ENCODE measurements around the gene IMMP2L. TPM values are rescaled to one million over a fixed set of nuclear protein-coding genes. Genes with fewer than 3 reads are reported as not detected.

Gene IMMP2L
- total RNA-seq, 4 donors from 2014 or later, result 23.8 to 30.0 (median 27.7) TPM

GRCh38 chr7:110786328-110786965 is 775.8 kb downstream of the IMMP2L start:
- Histone ChIP-seq H3K27me3 (no peaks in the 10 kb centered on the region), H3K4me1 (no peaks in the 10 kb centered on the region), H3K27ac (no peak overlapping the region), H3K4me3 (replicated peaks in 1 of 3) (no peak overlapping the region), H3K36me3 (no peaks in the 10 kb centered on the region), H3K9me3 (no peaks in the 10 kb centered on the region)
- TF ChIP-seq, protein P1, sequence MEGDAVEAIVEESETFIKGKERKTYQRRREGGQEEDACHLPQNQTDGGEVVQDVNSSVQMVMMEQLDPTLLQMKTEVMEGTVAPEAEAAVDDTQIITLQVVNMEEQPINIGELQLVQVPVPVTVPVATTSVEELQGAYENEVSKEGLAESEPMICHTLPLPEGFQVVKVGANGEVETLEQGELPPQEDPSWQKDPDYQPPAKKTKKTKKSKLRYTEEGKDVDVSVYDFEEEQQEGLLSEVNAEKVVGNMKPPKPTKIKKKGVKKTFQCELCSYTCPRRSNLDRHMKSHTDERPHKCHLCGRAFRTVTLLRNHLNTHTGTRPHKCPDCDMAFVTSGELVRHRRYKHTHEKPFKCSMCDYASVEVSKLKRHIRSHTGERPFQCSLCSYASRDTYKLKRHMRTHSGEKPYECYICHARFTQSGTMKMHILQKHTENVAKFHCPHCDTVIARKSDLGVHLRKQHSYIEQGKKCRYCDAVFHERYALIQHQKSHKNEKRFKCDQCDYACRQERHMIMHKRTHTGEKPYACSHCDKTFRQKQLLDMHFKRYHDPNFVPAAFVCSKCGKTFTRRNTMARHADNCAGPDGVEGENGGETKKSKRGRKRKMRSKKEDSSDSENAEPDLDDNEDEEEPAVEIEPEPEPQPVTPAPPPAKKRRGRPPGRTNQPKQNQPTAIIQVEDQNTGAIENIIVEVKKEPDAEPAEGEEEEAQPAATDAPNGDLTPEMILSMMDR (IDR thresholded peaks at IDR 0.05), result no peak
- intact Hi-C loops (cut with DNase I), result no loop called here
- DNase-seq, result no peak
- WGBS, 2 donors, result 81 to 86% methylated on average over 3 of the region's 3 CpGs

DNA sequence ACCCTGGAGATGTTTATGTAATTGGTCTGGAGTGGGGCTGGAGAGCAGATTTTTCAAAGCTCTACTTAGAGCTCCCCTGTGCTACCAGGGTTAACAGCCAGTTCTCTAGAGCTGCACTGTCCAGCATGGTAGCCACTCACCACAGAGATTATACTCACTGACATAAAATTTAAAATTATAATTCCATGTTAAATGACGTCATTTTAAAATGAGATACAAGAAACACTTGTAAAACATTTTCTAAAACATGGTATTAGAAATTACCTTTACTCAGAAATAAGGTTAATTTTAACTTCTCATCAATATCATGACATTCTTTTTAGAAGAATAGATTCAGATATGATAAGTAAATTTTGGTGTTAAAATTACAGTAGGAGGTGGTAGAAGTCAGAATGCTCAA is 777.5 kb downstream of the IMMP2L start:
- Histone ChIP-seq H3K9me3 (no peaks in the 10 kb centered on the region), H3K27ac (no peak overlapping the region), H3K4me1 (no peaks in the 10 kb centered on the region), H3K36me3 (no peaks in the 10 kb centered on the region), H3K4me3 (replicated peaks in 1 of 3) (no peak overlapping the region), H3K27me3 (no peaks in the 10 kb centered on the region)
- no peak for DNase-seq
- TF ChIP-seq, protein P1 (IDR thresholded peaks at IDR 0.05), result no peak
- no peak for TF ChIP-seq POLR2A (IDR thresholded peaks at IDR 0.05)
- intact Hi-C loops (cut with DNase I), result no loop called here
- 94% methylated on average over 1 of the region's 1 CpG for WGBS, 2 donors

- no peaks in the 10 kb centered on the region for H3K4me1 ChIP-seq
- H3K4me3 ChIP-seq (replicated peaks in 1 of 3), result no peak overlapping the region
- TF ChIP-seq, protein P1 (IDR thresholded peaks at IDR 0.05), result no peak
- no peak for TF ChIP-seq POLR2A (IDR thresholded peaks at IDR 0.05)
- no peaks in the 10 kb centered on the region for H3K9me3 ChIP-seq
- H3K27me3 ChIP-seq, result no peaks in the 10 kb centered on the region
- no peak for DNase-seq
- no peak overlapping the region for H3K27ac ChIP-seq
- intact Hi-C loops (cut with DNase I), result no loop called here
- H3K36me3 ChIP-seq, result no peaks in the 10 kb centered on the region
Observed at GRCh38 chr7:110780712-110781111, 781.6 kb downstream of the IMMP2L start.

DNA sequence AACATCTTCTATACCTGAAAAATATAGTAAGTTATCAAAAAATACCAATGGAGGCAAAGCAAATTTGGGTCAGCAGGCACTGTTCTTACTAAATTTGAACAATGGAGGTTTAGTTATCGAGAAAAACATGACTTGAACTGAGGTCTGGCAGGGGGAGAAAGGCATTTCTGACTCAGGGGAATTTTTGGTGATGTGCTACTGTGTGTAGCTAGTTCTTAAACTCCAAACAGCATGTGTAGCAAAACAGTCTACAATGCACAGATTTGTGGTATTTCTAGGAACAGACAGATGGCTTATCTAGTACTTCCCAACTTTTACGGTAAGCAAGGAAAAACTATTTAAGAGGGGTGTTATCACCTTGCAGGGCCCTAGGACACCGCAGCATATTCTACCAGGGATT is 783.0 kb downstream of the IMMP2L start:
- Histone ChIP-seq H3K4me1 (peaks cover 0 to 4% of the 10 kb centered on the region in 2 donors), H3K4me3 (replicated peaks in 1 of 3) (no peak overlapping the region), H3K36me3 (no peaks in the 10 kb centered on the region), H3K27me3 (no peaks in the 10 kb centered on the region), H3K9me3 (no peaks in the 10 kb centered on the region), H3K27ac (no peak overlapping the region)
- 89 to 96% methylated on average over 3 of the region's 3 CpGs for WGBS, 2 donors
- TF ChIP-seq, protein P1 (IDR thresholded peaks at IDR 0.05), result no peak
- no peak for TF ChIP-seq POLR2A (IDR thresholded peaks at IDR 0.05)
- DNase-seq, result no peak
- intact Hi-C loops (cut with DNase I), result no loop called here

- no peak for DNase-seq
- Histone ChIP-seq H3K36me3 (no peaks in the 10 kb centered on the region), H3K4me1 (peaks cover 0 to 5% of the 10 kb centered on the region in 2 donors), H3K27ac (no peak overlapping the region), H3K9me3 (no peaks in the 10 kb centered on the region), H3K27me3 (no peaks in the 10 kb centered on the region), H3K4me3 (replicated peaks in 1 of 3) (no peak overlapping the region)
- intact Hi-C loops (cut with DNase I), result no loop called here
- WGBS, 2 donors, result 93 to 94% methylated on average over 2 of the region's 2 CpGs
- TF ChIP-seq, protein P1 (IDR thresholded peaks at IDR 0.05), result no peak
- TF ChIP-seq POLR2A (IDR thresholded peaks at IDR 0.05), result no peak
Observed at GRCh38 chr7:110775046-110775445, 787.2 kb downstream of the IMMP2L start.

All from thyroid gland (tissue), 4 donors.